ENCODE results near the gene SF3B5. TPM values are rescaled to one million over a fixed set of nuclear protein-coding genes. Genes with fewer than 3 reads are reported as not detected.

Gene SF3B5
- total RNA-seq, 1 donor from 2014 or later = 98.0 TPM

- H3K9me3 Mint-ChIP-seq (ENCODE audit: unreplicated experiment) = peaks cover 6% of the 10 kb centered on the region
- H3K27me3 Mint-ChIP-seq (ENCODE audit: unreplicated experiment) = peaks cover 19% of the 10 kb centered on the region
- peak overlapping the region; percentile 92 for H3K4me3 Mint-ChIP-seq (ENCODE audit: unreplicated experiment)
- no peak for TF ChIP-seq CTCF (IDR thresholded peaks at IDR 0.05; ENCODE audit: partially characterized antibody, unreplicated experiment)
- no peak overlapping the region for H3K27ac Mint-ChIP-seq (ENCODE audit: unreplicated experiment)
- no peaks in the 10 kb centered on the region for H3K36me3 Mint-ChIP-seq (ENCODE audit: unreplicated experiment)
- peak; percentile 82 for DNase-seq
- H3K4me1 Mint-ChIP-seq (ENCODE audit: low read depth, unreplicated experiment) = no peaks in the 10 kb centered on the region
These were observed 31.5 kb downstream of the SF3B5 start for GRCh38 chr6:144063744-144064401.

- Mint-ChIP-seq H3K4me3 (ENCODE audit: unreplicated experiment) (peak overlapping the region; percentile 92), H3K36me3 (ENCODE audit: unreplicated experiment) (no peaks in the 10 kb centered on the region), H3K27ac (ENCODE audit: unreplicated experiment) (no peak overlapping the region), H3K9me3 (ENCODE audit: unreplicated experiment) (peaks cover 6% of the 10 kb centered on the region), H3K27me3 (ENCODE audit: unreplicated experiment) (peaks cover 19% of the 10 kb centered on the region), H3K4me1 (ENCODE audit: low read depth, unreplicated experiment) (no peaks in the 10 kb centered on the region)
- no peak for TF ChIP-seq CTCF (IDR thresholded peaks at IDR 0.05; ENCODE audit: partially characterized antibody, unreplicated experiment)
- DNase-seq = no peak
These were observed 32.1 kb downstream of the SF3B5 start for GRCh38 chr6:144063246-144063743.

GRCh38 chr6:144062786-144063185, 32.6 kb downstream of the SF3B5 start:
- Mint-ChIP-seq H3K4me3 (ENCODE audit: unreplicated experiment) (peak overlapping the region; percentile 92), H3K9me3 (ENCODE audit: unreplicated experiment) (peaks cover 6% of the 10 kb centered on the region), H3K36me3 (ENCODE audit: unreplicated experiment) (no peaks in the 10 kb centered on the region), H3K27me3 (ENCODE audit: unreplicated experiment) (peaks cover 19% of the 10 kb centered on the region), H3K27ac (ENCODE audit: unreplicated experiment) (no peak overlapping the region), H3K4me1 (ENCODE audit: low read depth, unreplicated experiment) (no peaks in the 10 kb centered on the region)
- TF ChIP-seq CTCF (IDR thresholded peaks at IDR 0.05; ENCODE audit: partially characterized antibody, unreplicated experiment) = no peak
- DNase-seq = no peak

- H3K4me3 Mint-ChIP-seq (ENCODE audit: unreplicated experiment) = no peak overlapping the region
- H3K27me3 Mint-ChIP-seq (ENCODE audit: unreplicated experiment) = peaks cover 12% of the 10 kb centered on the region
- no peak for TF ChIP-seq CTCF (IDR thresholded peaks at IDR 0.05; ENCODE audit: partially characterized antibody, unreplicated experiment)
These were observed 36.2 kb downstream of the SF3B5 start for GRCh38 chr6:144059139-144059538.

GRCh38 chr6:144055121-144055931, 40.0 kb downstream of the SF3B5 start:
- Mint-ChIP-seq H3K27ac (ENCODE audit: unreplicated experiment) (no peak overlapping the region), H3K27me3 (ENCODE audit: unreplicated experiment) (no peaks in the 10 kb centered on the region), H3K9me3 (ENCODE audit: unreplicated experiment) (no peaks in the 10 kb centered on the region), H3K36me3 (ENCODE audit: unreplicated experiment) (no peaks in the 10 kb centered on the region), H3K4me1 (ENCODE audit: low read depth, unreplicated experiment) (no peaks in the 10 kb centered on the region), H3K4me3 (ENCODE audit: unreplicated experiment) (no peak overlapping the region)
- no peak for TF ChIP-seq CTCF (IDR thresholded peaks at IDR 0.05; ENCODE audit: partially characterized antibody, unreplicated experiment)
- no peak for DNase-seq

More at GRCh38 chr6:144059139-144059538, 36.2 kb downstream of the SF3B5 start:
- DNase-seq = no peak
- Mint-ChIP-seq H3K9me3 (ENCODE audit: unreplicated experiment) (peaks cover 1% of the 10 kb centered on the region), H3K4me1 (ENCODE audit: low read depth, unreplicated experiment) (no peaks in the 10 kb centered on the region), H3K27ac (ENCODE audit: unreplicated experiment) (no peak overlapping the region), H3K36me3 (ENCODE audit: unreplicated experiment) (no peaks in the 10 kb centered on the region)
